ENCODE data around the gene CES5A. TPM values are rescaled to one million over a fixed set of nuclear protein-coding genes. Genes with fewer than 3 reads are reported as not detected.

The CES5A gene
- total and polyA plus RNA-seq, 7 donors, result 0.03 TPM; not detected in 6

Other genes with a start within 250 kb of the CES5A start
- not detected for gene SLC6A2, start 219.4 kb downstream of the CES5A start, total RNA-seq
- gene SLC6A2, start 219.4 kb downstream of the CES5A start, polyA plus RNA-seq, result under 1 TPM in 1 of 3 donors, not detected in 2; 0.04 TPM
- gene CES1, start 42.3 kb downstream of the CES5A start, total RNA-seq, result 1 to 10 TPM; 1.3 to 4.9 (median 2.9) TPM
- gene CES1, start 42.3 kb downstream of the CES5A start, polyA plus RNA-seq, result 1 to 10 TPM; 1.5 to 3.8 (median 3.4) TPM

Measured in psoas muscle (tissue), 7 donors.